Smooth muscle cell (in vitro differentiated cells): Measurements from ENCODE around the gene PROM1. TPM values are rescaled to one million over a fixed set of nuclear protein-coding genes. Genes with fewer than 3 reads are reported as not detected.

Source experiments
- DNase-seq: peaks from one replicate; lab custom pipeline; 2025; ENCODE audit not compliant: unreplicated experiment; lab: John Stamatoyannopoulos, UW
- H2AFZ ChIP-seq: fragments of 200-600 bp; sonication (generic); 2 replicates; pipeline ENCODE4 v1.6.0; 2016; ENCODE audit warnings: antibody characterized with exemption, low read depth, mild to moderate bottlenecking
- H3F3A ChIP-seq: fragments of 200-600 bp; sonication (generic); 2 replicates; pipeline ENCODE4 v1.6.0; 2017; ENCODE audit warnings: antibody characterized with exemption, low read depth
- H3K27ac ChIP-seq: fragments of 200-600 bp; sonication (generic); 2 replicates; pipeline ENCODE4 v1.5.1; 2016; ENCODE audit warnings: low read depth, mild to moderate bottlenecking
- H3K27me3 ChIP-seq: fragments of 200-600 bp; sonication (generic); 2 replicates; pipeline ENCODE4 v1.6.1; 2016; ENCODE audit warnings: low read depth, mild to moderate bottlenecking
- H3K36me3 ChIP-seq: fragments of 200-600 bp; sonication (generic); 2 replicates; pipeline ENCODE4 v1.5.1; 2016; ENCODE audit warnings: low read depth
- H3K4me1 ChIP-seq: fragments of 200-600 bp; sonication (generic); 2 replicates; pipeline ENCODE4 v1.5.1; 2016; ENCODE audit warnings: low read depth
- H3K4me2 ChIP-seq: fragments of 200-600 bp; sonication (generic); 2 replicates; pipeline ENCODE4 v1.6.0; 2016; ENCODE audit warnings: mild to moderate bottlenecking
- H3K4me3 ChIP-seq: fragments of 200-600 bp; sonication (generic); 2 replicates; pipeline ENCODE4 v1.5.1; 2016; ENCODE audit warnings: mild to moderate bottlenecking
- H3K79me2 ChIP-seq: fragments of 200-600 bp; sonication (generic); 2 replicates; pipeline ENCODE4 v1.6.0; 2016; ENCODE audit warnings: low read depth, mild to moderate bottlenecking
- H3K9ac ChIP-seq: fragments of 200-600 bp; sonication (generic); 2 replicates; pipeline ENCODE4 v1.6.0; 2016; ENCODE audit warnings: low read depth
- H3K9me3 ChIP-seq: fragments of 200-600 bp; sonication (generic); replicated peaks from 2 replicates; pipeline ENCODE4 v1.5.1; 2016; ENCODE audit warnings: low read depth
- H4K20me1 ChIP-seq: fragments of 200-600 bp; sonication (generic); 2 replicates; pipeline ENCODE4 v1.6.0; 2016; ENCODE audit warnings: low read depth
- CTCF ChIP-seq: fragments of 200-600 bp; sonication (generic); IDR thresholded peaks from 2 replicates; pipeline ENCODE4 v1.5.1; 2017; ENCODE audit warnings: borderline replicate concordance, mild to moderate bottlenecking, antibody characterized with exemption; ENCODE audit not compliant: insufficient read depth, poor library complexity, severe bottlenecking
- WGBS: methylation state at CpG from one replicate; pipeline ENCODE4 v1.1.7; 2016; ENCODE audit warnings: low lambda C conversion rate; 5-methylcytosine and 5-hydroxymethylcytosine counted together
- polyA plus RNA-seq: library from polyadenylated mRNA; unstranded; fragments of >200 nt; fragmentation: Nextera tagmentation; extraction: Ambion mirVana; gene quantifications from 2 replicates; pipeline ENCODE4 v1.2.1, GENCODE V29; 2016
- total RNA-seq: library from RNA; depleted of rRNA; stranded (reverse); fragments of >200 nt; gene quantifications from 2 replicates; pipeline ENCODE4 v1.2.3, GENCODE V29; 2014

Gene PROM1
- total and polyA plus RNA-seq, 2 experiments from 2014 or later = 0.56 to 1.7 TPM

GRCh38 chr4:15958562-15958961 is 125.3 kb downstream of the PROM1 start:
- WGBS = 94% methylated on average over 2 of the region's 2 CpGs
- H3K9ac ChIP-seq = no peak overlapping the region
- no peak overlapping the region for H2AFZ ChIP-seq
- H3F3A ChIP-seq = no peaks in the 10 kb centered on the region
- H4K20me1 ChIP-seq = no peaks in the 10 kb centered on the region
- H3K36me3 ChIP-seq = no peaks in the 10 kb centered on the region
- no peaks in the 10 kb centered on the region for H3K79me2 ChIP-seq
- no peaks in the 10 kb centered on the region for H3K9me3 ChIP-seq
- no peaks in the 10 kb centered on the region for H3K4me1 ChIP-seq
- no peak overlapping the region for H3K27ac ChIP-seq
- no peaks in the 10 kb centered on the region for H3K27me3 ChIP-seq
- no peak for TF ChIP-seq CTCF
- H3K4me3 ChIP-seq = no peak overlapping the region
- no peak for DNase-seq
- no peak overlapping the region for H3K4me2 ChIP-seq

- Histone ChIP-seq H4K20me1 (no peaks in the 10 kb centered on the region), H3K79me2 (no peaks in the 10 kb centered on the region), H3K4me3 (no peak overlapping the region), H3K27me3 (no peaks in the 10 kb centered on the region), H3K36me3 (no peaks in the 10 kb centered on the region), H3K9me3 (no peaks in the 10 kb centered on the region), H2AFZ (no peak overlapping the region), H3K4me2 (no peak overlapping the region), H3K4me1 (no peaks in the 10 kb centered on the region), H3K27ac (no peak overlapping the region), H3K9ac (no peak overlapping the region), H3F3A (no peaks in the 10 kb centered on the region)
- WGBS = 55% methylated on average over 9 of the region's 9 CpGs
- TF ChIP-seq CTCF = peak; percentile 92
- peak; percentile 4 for DNase-seq
Measured at GRCh38 chr4:15956179-15956850, 127.5 kb downstream of the PROM1 start.

- no peaks in the 10 kb centered on the region for H4K20me1 ChIP-seq
Measured at GRCh38 chr4:15955670-15956069, 128.2 kb downstream of the PROM1 start.

More at GRCh38 chr4:15955670-15956069, 128.2 kb downstream of the PROM1 start:
- Histone ChIP-seq H3K4me2 (no peak overlapping the region), H3K36me3 (no peaks in the 10 kb centered on the region), H3F3A (no peaks in the 10 kb centered on the region), H3K4me1 (no peaks in the 10 kb centered on the region), H3K27me3 (no peaks in the 10 kb centered on the region), H3K4me3 (no peak overlapping the region), H3K27ac (no peak overlapping the region), H3K9ac (no peak overlapping the region), H3K79me2 (no peaks in the 10 kb centered on the region), H2AFZ (no peak overlapping the region), H3K9me3 (no peaks in the 10 kb centered on the region)
- no peak for DNase-seq
- no peak for TF ChIP-seq CTCF
- 91% methylated on average over 3 of the region's 3 CpGs for WGBS
